HG03095 (cell line): ENCODE results near the gene KLHL28.

Experiments
- ATAC-seq: cut with Tn5 transposase; IDR thresholded peaks from one replicate; pipeline ENCODE4 v1.9.1; 2021; ENCODE audit warnings: moderate library complexity; ENCODE audit not compliant: unreplicated experiment

The KLHL28 gene

DNA sequence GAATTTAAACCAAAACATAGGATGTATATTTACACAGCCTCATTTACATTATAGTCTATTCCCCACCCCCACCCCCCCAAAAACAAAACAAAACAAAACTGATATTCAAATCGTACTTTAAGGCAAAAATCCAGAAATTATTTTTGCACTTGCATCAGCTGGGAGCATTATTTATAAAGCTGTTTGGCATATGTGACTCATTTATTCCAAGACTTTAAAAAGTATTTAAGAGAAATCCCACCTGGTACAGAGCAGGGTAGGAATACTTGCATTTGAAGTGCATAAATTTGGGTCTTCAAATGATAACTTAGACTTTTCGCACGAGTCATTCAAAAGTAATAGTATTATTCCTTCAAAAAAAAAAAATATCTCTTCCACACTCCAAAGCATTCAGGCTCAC lies 1.1 kb downstream of the KLHL28 start:
- ATAC-seq: no peak

DNA sequence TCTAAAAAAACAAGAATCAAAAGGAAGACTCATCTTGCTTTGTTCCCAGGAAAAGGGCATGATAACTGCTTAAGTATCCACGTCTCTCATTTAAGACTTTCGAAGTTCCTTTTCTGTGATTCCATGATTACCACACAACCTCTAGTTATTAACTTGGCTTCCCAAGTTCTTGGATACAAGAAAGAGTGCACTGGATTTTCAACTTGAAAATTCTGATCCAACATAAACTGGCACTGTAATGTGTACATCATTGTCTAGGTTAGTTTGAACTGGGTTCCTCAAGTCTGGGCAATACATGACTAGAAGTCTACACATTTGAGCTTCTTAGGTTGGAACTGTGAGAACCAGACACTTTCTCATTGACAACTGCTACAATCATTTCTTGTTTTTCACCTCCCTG lies 1.6 kb downstream of the KLHL28 start:
- ATAC-seq: no peak

DNA sequence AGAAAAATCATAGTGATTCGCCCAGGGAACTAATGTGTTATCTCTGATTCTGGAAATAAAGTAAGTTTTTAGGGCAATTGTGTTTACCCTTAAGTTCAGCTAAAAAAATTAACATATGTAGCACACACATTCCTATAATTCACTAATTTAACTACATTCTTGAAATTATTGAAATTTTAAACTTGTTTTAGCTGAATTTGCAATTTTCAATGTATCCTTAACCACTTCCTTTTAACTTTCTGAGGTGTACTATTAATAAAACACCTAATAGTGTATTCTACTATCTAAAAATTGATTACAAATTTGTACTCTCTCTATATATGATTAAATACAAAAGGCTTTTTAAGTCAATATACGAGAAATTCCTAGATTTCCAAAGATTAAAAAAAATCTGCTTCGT lies 2.2 kb downstream of the KLHL28 start:
- ATAC-seq: no peak

DNA sequence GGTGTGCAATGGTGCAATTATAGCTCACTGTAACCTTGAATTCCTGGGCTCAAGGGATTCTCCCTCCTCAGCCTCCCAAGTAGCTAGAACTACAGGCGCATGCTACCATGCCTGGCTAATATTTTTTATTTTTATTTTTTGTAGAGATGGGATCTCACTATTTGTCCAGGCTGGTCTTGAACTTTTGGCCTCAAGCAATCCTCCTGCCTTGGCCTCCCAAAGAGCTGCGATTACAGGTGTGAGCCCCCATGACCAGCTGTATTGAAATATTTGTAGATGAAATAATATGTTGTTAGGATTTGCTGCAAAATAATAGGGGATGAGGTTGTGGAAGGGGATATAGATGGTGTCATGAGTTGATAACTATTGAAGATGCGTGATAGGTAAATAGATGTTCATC lies 4.9 kb downstream of the KLHL28 start:
- no peak for ATAC-seq

DNA sequence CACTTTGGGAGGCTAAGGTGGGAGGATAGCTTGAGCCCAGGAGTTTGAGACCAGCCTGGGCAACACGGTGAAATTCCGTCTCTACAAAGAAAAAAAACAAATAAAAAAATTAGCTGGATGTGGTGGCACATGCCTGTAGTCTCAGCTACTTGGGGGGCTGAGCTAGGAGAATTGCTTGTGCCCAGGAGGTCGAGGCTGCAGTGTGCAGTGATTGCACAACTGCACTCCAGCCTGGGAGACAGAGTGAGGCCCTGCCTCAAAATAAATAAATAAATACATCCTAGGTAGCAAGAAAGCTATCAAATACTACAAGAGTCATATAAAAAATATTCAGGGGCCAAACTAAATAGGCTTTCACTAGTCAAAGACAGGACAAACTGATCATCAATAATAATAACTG lies 6.2 kb downstream of the KLHL28 start:
- ATAC-seq: no peak

DNA sequence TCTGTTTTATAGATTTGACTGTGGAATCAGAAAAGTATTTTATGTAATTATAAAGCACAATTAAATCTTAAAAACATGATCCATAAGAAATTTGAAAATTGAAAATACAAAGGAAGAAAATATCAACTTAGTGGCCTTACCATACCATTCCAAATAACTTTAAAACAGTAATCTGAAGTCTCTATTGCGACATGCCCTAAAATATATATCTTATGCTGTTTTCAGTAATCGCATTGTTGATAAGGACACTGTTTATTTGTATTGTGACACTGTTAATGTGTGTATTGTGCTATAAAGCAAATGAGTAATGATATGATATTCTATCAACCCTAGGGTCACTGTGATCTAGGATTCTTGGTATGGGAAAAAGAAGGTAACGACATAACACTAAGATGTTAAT lies 7.0 kb downstream of the KLHL28 start:
- no peak for ATAC-seq

DNA sequence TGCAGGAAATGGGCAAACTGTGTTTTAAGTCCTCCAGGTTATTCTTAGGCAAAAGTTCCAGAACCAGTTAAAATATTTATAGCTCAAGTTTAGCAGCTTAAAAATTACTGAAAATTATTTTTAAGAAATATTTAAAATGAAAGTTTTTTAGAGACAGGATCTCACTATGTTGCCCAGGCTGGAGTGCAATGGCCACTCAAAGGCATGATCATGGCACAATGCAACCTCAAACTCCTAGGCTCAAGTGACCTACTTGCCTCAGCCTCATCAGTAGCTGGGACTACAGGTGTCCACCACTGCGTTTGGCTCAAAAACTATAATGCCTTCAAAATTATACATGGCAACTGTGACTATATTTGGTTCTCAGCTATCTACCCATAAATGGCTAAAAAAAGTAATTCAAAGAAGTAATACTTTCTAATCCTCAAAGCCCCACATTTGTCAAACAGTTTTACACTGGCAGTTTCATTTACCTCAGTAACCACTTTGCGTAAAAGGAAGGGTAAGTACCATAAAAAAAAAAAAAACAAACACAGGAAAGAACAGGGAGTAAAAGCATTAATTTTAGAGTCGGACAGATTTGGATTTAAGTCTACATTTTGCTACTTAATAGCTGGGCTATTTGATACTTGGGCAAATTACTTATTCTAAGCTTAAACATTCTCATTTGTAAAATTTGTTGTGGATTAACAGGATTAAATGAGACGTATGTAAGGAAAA lies 9.2 kb downstream of the KLHL28 start:
- no peak for ATAC-seq

DNA sequence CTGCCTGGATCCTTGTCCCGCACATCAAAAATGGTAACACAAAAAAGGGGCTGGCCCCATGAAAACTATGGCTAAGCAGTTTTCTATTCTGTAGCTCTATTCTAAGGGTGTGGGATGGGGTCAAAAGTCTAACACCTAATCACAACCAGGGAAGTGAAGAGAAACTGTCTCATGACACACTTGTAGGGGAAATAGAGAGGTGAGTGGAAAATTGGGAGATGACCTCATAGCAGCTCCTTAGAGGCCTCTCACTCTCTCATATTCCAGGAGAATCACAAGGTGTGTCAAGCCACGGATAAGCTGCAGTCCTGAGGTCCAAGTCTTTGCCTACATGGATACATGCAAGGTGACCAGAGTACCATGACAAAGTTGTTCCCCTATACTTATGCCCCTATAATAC lies 10.7 kb downstream of the KLHL28 start:
- ATAC-seq: no peak

DNA sequence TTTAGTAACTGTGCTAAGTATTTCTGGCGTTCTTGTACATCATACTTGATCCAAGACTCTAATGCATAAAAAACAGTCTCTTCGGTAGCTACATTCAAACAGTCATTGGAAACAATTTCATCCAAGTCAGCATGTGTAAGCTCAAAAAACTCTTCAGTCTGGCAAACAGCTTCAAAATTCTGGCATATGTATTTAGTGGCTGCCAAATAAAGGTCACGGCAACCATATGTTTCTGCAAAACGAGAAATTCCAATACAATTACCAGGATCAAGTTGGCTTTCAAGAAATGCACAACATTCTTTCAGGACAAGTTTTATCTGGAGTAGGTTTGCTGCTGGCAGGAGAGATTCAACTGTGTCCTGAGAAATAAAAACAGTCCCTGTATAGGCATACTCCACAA lies 16.5 kb downstream of the KLHL28 start:
- no peak for ATAC-seq

DNA sequence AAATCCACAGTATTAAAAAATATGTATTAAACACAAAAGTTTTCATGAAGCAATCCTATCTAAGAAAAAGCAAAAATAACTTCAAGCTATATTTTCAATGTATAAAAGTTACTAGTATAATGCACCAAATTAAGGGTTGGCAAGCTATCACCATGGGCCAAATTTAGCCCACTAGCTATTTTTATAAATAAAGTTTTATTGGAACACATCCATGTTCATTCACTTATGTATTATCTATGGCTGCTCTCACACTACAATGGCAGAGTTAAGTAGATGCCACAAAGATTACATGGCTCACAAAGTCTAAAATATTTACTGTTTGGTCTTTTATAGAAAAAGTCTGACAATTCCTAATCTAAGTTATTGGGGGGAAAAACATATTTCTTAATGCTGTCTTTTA lies 17.6 kb downstream of the KLHL28 start:
- no peak for ATAC-seq

DNA sequence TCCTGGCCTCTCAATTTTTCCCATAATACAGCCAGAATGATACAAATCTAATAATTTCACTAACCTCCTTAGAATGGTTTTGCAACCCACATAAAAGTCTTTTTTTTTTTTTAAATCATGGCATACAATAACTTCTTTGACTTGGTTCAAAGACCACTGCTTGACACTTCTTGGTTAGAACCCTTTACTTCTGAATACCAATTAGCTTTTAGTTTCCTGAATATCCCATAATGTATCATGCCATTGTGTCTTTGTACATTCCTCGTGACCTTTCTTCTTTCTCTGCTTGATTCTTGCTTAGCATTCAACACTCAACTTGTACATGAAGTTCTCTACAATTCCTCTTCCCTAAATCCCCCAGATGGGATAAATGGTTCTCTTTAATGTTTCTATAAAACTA lies 19.3 kb downstream of the KLHL28 start:
- ATAC-seq: no peak

DNA sequence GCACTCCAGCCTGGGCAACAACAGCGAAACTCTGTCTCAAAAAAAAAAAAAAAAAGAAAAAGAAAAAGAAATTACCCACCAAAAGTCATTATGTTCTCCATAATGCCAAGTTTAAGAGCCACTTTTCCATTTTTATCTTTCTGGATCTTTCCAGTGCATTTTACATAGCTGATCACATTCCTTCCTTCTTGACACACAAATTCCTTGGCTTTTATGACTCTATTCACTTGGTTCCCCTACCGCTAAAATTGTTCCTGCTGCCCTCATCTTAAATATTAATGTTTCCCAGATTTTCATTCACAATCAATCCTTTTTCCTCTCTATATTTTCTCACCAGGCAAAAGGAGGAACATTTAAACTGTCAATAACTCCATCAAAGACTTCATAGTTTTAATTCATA lies 20.2 kb downstream of the KLHL28 start:
- ATAC-seq: no peak

DNA sequence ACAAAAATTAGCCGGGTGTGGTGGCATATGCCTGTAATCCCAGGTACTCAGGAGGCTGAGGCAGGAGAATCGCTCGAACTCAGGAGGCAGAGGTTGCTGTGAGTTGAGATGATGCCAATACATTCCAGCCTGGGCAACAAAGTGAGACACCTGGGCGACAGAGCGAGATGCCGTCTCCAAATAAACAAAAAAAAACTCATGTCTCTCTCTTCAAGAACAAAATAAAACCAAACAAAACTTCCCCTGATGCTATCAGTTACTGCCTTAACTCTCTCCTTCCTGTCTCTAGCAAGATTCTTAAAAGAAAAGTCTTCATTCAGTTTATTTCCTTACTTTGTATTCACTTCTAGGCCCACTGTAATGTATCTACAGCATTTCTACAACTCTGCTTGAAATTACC lies 20.8 kb downstream of the KLHL28 start:
- no peak for ATAC-seq

DNA sequence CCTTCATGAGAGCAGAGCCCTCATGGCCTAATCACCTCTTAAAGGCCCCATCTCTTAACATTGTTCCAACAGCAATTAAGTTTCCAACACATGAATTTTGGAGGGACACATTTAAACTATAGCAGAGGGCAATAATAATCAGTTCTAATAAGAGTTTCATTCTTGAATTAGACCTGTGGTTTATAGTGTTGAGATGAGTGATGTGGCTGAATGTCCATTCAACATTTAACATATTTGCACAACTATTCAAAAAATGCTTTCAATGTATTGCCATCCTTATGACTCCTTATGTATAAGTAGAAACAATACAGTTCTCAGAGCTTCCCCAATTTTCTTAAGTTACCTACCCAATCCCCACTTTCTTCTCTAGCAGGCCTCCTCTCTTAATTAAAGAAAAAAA lies 21.5 kb downstream of the KLHL28 start:
- ATAC-seq: no peak

DNA sequence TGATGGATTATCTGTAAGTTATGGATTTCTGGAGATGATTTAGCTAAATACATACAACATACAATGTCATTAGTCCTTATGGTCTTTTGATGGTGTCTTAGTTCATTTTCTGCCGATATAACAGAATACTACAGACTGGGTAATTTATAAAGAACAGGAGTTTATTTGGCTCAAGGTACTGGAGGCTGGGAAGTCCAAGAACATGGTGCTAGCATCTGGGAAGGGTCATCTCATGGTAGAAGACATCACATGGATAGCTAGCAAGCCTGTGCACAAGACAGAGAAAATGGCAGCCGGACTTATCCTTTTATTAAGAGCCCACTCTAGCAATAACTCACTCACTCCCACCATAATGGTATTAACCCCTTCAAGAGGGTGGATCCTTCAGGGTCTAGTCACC lies 24.2 kb downstream of the KLHL28 start:
- no peak for ATAC-seq

DNA sequence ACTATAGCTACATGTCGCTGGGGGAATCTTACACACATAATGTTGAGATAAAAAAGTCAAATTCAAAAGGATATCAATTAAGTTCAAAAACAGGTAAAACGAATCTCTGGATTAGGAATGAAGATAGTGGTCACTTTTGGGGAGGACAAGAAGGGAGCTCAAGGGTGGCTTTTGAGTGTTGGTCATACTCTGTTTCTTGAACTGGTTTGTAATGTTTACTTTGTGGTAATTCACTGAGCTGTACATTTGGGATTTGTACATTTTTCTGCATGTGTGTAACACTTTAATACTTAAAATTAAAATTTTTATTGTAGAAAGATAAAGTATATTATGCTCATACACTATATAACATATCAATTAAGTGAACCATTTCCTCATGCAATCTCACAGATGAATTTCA lies 26.6 kb downstream of the KLHL28 start:
- ATAC-seq: no peak

DNA sequence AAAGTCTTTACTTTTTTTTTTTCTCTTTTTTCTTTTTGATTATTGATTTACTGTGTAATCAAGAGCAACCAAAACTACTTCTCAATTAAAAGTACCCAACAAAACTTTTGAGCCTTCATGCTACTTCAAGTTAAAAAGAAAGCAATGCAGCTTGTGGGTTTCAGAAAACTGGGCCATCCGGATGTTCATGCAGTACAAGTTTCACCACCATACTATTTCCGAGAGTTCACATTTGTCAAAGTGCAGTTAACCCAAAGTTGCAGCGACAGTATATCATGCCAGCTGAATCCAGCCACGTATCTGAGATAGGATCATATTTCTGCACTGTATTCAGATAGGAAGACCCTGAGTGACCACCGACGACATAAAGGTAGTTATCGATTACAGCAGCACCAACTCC lies 33.0 kb downstream of the KLHL28 start:
- ATAC-seq: no peak

DNA sequence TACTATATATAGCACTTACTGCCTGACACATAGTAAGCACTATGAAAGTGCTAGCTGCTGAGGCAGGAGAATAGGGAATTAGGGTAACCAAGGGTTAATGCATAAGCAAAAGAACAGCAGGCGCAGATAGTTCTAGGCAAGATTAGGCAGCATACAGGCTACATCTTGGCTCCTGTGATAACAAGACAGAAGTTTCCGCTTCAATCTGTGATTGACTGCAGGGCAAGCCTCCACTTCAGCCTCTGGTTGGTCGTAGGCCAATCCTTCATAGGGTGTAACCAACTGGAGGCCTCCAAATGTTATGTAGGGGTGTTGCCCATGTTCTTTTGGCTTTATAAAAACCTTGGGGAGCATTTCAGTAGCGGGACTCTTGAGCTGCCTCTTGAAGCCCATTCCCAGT lies 46.9 kb downstream of the KLHL28 start:
- ATAC-seq: no peak

DNA sequence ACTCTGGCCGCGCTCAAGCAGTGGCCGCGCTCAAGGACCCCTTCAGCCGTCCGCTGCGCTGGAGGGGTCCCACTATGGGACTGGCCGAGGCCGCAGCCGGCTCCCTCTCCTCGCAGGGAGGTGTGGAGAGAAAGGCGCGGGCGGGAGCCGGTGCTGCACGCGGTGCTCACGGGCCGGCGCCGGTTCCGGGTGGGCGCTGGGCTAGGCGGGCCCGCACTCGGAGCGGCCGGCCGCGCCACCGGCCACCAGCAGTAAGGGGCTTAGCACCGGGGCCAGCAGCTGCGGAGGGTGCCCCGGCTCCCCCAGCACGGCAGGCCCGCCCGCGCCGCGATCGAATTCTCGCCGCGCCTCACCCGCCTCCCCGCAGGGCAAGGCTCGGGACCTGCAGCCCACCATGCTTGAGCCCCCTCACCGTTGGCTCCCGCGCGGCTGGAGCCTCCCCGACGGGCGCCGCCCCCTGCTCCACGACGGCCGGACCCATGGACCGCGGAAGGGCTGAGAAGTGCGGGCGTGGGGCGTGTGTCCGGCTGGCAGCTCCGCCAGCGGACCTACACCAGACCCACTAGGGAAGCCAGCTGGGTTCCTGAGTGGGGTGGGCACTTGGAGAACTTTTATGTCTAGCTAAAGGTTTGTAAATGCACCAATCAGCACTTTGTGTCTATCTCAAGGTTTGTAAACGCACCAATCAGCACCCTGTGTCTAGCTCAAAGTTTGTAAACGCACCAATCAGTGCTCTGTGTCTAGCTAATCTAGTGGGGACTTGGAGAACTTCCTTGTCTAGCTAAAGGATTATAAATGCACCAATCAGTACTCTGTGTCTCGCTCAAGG lies 49.5 kb downstream of the KLHL28 start:
- no peak for ATAC-seq

DNA sequence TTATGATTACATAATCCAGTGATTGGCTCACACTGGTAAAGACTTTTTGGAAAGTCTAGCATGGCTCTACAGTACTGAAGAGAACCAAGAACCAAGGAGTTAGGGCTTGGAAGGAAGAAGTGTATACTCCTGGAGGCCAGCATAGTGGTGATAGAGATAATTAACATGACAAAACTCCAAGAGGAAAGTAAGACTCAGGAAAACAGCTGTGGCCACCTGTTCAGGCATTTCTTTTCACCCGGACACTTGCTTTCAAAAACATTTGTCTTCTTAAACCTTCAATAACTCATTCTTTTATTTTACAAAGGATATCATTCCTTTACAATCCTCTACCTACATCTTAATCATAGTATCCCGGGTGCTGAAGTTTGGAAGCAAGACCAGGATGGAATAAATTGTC lies 50.9 kb downstream of the KLHL28 start:
- no peak for ATAC-seq

DNA sequence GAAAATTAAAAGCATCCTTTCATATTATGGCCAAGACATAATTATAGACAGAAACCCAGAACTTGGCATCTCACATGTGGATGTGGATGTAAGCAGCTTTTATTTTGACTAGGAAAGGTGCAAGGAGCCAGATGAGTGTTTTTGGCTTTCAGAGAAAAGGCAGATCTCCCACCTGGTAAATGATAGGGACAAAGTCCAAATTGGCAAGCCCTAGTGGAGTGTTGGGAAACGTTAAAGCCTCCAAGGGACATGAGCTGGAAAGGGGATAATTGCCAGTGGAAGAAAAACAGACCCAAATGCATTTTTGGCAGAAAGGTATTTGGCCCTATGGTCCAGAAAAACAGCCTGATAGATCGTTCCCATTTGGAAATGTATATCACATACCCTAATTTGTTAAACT lies 60.1 kb downstream of the KLHL28 start:
- no peak for ATAC-seq

DNA sequence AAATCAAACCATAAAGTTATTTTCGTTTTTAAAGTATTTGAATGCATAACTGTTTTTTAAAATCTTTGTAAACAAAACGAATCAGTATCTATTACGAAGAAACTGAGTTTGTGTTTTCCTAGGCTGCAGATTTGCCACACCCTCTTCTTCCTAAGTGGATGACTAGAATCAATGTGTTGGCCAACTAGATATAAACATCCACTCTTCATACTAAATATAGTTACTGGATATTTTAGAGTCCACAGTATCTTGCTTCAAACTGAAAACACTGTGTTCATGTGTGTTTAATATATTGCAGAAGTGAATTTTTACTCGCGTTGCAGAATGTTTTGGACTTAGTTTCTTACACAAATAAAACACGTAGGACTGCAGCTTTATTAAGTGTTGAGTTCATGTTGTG lies 63.2 kb downstream of the KLHL28 start:
- no peak for ATAC-seq

DNA sequence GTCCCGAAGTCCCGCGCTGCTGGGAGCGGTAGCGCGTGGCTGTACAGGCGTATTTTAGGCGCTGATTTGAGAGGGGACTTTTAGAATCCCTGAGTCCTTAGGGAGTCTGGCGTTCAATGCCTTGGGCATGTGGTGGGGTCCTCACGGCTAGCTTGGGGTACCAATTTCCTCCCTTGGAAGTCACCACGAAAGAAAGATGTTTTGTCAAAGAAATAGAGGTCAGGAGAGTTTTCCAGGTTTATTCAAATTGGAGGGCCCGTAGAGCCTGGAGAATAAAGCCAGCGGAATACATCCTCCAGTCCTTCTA lies 63.9 kb downstream of the KLHL28 start:
- no peak for ATAC-seq
